HG03432 (cell line): ENCODE data around the gene TRPV3.
"Not testable (repeated sequence)": the region's sequence is repeated elsewhere in the genome, so short reads cannot be mapped to it uniquely, and the experiment has no call there.

Experiments used
- ATAC-seq: cut with Tn5 transposase; IDR thresholded peaks from one replicate; pipeline ENCODE4 v1.9.1; 2021; ENCODE audit warnings: mild to moderate bottlenecking, moderate library complexity; ENCODE audit not compliant: unreplicated experiment

TRPV3 gene

DNA sequence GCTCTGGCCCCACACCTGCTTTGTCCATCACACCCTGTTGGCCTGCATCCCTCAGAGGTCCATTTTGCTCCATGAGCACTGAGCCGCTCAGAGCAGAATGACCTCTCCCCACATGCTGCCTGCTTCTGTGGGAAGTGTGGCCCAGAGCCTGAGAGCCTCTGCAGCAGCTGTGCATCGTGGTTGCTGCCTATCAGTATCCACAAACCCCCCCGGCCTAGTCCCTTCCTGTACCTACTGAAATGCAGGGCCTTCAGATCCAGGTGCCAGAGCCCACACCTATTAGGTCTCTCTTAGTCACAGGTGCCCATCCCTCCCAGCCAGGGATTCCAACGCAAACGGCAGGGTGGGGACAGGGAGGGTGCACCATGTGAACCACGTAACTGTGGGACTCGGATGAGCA, 16.6 kb upstream of the TRPV3 start:
- no peak for ATAC-seq

GRCh38 chr17:3573246-3574100, 15.9 kb upstream of the TRPV3 start:
- ATAC-seq: no peak

DNA sequence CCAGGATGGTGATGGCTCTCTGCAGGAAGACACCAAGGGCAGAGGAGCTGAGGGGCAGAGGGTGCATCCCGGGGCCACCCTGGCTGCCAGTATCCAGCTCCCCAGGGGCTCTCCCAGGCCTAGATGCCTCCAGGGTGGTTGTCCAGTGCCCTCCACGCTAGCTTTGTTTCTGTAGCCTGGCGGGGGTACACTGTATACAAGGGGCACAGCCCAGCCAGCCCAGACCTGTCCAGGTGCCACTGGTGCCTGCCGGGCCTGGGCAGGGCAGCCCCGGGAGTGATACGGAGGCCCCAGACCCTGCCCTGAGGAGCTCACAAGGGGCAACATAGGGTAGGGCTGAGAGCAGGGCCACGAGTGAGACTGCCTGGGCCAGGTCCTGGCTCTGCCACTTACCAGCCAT, 14.6 kb upstream of the TRPV3 start:
- no peak for ATAC-seq

DNA sequence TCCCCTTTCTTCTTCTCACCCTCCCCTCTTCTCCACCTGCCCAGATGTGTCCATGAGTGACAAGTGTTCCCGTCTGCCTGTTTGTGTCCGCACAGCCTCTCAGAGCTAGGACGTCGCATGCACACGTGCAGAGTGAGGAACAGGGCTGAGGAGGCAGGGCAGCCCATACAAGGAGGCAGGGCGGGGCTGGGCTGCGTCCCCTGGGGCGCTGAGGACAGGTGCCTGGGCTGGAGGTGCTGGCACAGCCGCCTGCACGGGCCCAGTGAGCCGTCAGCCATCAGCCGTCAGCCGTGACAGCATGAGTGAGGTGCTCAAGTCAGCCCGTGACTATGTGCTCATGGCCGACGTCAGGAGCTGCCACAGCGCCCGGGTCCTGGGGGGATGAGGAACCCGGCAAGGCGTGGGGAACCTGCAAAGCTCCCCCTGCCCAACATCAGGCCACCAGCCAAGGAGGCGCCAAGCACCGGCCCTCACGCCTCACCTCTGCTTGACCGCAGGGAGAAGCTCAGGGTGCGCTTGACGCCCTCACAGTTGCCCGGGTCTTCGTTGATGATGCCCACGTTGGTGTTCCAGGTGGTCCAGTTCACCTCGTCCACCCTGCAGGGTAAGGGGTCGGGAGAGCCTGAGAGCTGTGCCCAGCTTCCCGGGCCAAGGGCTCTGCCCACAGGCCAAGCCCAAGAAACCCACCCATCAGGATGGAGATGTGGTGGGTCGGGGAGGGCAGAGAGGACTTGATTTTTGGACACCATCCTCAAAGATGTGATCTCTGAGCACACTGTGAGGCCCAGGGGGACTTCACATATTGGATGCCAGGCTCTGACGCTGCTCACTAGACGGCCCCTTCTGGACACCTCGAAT, 13.7 kb upstream of the TRPV3 start:
- ATAC-seq: no peak

GRCh38 chr17:3569534-3570137, 12.0 kb upstream of the TRPV3 start:
- no peak for ATAC-seq

DNA sequence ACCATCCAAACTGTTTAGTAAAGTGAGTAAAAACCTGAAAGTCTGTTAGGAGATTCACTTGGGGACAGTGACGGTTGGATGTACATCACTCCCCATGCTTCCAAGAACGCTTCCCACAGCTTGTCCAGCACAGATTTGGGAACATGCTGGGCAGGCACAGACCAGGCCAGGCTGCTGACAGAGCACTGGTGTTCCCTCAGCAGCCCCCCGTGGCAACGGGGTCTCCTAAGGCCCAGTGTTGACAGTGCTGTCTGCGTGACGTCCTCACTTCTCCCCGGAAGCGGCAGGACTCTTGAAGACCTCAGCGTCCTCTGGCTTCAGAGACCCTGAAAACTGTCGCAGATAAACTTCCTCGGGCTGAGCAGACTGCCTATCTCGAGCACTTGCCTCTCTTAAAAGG, 8.9 kb upstream of the TRPV3 start:
- no peak for ATAC-seq

- ATAC-seq: no peak
These were observed 7.5 kb upstream of the TRPV3 start for GRCh38 chr17:3565143-3565542.

DNA sequence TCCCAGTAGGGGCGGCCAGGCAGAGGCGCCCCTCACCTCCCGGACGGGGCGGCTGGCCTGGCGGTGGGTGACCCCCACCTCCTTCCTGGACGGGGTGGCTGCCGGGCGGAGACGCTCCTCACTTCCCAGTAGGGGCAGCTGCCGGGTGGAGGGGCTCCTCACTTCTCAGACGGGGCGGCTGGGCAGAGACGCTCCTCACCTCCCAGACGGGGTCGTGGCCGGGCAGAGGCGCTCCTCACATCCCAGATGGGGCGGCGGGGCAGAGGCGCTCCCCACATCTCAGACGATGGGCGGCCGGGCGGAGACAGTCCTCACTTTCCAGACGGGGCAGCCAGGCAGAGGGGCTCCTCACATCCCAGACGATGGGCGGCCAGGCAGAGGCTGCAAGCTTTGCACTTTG, 6.6 kb upstream of the TRPV3 start:
- ATAC-seq: not testable (repeated sequence)

GRCh38 chr17:3559270-3559645, 1.6 kb upstream of the TRPV3 start:
- ATAC-seq: no peak

GRCh38 chr17:3558603-3559269, 1.1 kb upstream of the TRPV3 start:
- ATAC-seq: peak; percentile 74

- ATAC-seq: peak; percentile 4
These were observed 470 bp downstream of the TRPV3 start for GRCh38 chr17:3556916-3557767.

GRCh38 chr17:3556239-3556915, 1.2 kb downstream of the TRPV3 start:
- ATAC-seq: no peak

DNA sequence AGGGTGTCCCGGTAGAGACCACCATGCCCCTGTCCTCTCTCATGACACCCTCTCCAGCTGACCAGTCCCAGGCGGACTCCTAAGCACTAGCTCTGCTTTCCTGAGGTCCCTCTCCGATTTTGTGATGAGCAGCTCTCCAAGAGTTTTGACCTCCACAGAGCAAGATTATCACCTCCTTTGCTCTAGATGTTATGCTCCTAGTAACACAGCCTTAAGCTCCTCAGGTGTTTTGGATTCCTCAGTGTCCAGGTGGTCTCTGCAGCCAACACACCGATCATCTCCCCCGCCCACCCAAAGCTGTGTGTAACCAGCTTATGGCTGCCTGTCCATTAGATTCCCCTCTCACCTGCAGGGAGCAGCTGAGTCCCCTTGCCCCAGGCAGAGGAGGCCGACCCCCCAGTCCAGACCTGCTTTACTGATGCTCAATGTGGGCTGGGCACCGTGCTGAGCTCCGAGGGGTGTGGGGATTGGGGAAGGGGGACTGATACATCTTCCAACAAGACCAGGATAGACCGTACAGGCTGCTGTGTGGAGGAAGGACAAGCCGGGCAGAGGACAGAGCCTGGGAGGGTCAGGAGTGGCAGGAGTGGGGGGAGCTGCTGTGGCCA, 2.3 kb downstream of the TRPV3 start:
- no peak for ATAC-seq

DNA sequence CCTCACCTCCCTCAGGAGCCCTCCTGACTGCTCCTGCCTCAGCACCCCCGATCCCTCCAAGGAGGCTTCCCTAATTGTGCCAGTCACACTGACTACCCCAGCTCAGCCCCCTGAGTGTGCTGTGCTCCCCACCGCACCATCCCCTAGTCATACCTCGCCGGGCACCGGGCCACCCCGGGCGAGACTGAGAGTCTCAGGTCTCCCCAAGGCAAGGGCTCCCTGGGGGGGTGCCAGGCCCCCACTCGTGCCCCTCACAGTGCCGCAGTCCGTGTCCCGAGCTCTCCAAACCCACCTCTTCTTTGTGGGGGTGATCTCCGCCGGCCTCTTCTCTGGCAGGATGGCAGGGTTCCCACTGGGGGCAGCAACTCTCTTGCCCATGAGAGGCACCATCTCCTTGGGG, 3.2 kb downstream of the TRPV3 start:
- ATAC-seq: no peak

- no peak for ATAC-seq
These were observed 3.9 kb downstream of the TRPV3 start for GRCh38 chr17:3553419-3554401.

DNA sequence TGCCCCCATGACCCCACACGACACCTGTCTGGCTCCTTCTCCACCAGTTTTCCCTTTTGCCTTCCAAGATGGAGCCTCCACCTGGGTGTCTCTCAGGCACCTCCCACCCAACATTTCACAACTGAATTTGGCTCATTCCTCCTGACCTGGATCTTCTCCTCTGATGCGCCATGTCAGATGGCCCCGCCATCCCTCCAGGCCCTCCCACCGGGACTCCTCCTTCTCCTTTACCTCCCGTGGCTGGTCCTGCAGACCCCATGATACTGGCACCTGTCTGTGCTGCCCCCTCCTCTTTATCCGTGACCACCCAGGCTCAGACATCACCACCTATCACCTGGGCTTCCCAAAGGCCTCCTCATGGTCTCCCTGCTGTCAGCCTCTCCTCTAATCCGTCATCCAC, 4.7 kb downstream of the TRPV3 start:
- no peak for ATAC-seq

DNA sequence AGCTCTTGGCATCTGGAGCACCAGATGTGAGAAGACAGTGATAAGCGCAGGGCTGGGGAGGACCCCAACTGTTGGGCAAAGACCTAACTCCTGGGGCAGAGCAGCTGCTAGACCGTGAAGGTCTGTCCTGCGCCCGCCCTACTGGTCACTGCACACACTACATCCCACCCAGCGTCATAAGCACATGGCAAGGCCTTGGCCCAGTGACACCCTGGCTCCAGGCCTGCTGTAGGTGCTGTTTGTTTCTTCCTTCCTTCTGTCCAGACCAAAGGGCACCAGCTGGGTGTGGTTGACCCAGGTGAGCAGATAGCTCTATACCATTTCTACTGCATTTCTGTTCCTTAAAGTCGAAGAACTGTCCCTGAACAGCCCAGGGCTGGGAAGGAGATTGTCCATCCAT, 6.4 kb downstream of the TRPV3 start:
- no peak for ATAC-seq

DNA sequence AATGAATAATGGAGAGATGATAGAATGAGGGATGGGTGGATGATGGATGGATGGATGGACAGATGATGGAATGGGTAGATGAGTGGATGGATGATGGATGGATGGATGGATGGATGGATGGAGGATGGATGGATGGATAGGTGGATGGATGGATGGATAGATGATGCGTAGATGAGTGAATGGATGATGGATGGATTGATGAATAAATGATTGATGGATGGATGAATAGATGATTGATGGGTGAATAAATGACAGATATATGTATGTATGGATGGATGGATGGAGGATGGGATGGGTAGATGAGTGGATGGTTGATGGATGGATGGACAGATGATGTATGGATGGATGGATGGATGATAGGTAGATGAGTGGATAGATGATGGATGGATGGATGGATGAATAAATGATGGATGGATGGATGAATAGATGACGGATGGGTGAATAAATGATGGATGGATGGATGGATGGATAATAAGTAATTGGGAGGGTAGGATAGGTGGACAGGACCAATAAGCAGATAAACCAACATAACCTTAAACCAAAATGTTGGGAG, 7.9 kb downstream of the TRPV3 start:
- ATAC-seq: no peak
